ENCODE measurements around the gene HDAC10. TPM values are rescaled to one million over a fixed set of nuclear protein-coding genes. Genes with fewer than 3 reads are reported as not detected.

The HDAC10 gene
- total RNA-seq, 4 donors from 2014 or later = 43.1 to 93.7 (median 56.2) TPM

DNA sequence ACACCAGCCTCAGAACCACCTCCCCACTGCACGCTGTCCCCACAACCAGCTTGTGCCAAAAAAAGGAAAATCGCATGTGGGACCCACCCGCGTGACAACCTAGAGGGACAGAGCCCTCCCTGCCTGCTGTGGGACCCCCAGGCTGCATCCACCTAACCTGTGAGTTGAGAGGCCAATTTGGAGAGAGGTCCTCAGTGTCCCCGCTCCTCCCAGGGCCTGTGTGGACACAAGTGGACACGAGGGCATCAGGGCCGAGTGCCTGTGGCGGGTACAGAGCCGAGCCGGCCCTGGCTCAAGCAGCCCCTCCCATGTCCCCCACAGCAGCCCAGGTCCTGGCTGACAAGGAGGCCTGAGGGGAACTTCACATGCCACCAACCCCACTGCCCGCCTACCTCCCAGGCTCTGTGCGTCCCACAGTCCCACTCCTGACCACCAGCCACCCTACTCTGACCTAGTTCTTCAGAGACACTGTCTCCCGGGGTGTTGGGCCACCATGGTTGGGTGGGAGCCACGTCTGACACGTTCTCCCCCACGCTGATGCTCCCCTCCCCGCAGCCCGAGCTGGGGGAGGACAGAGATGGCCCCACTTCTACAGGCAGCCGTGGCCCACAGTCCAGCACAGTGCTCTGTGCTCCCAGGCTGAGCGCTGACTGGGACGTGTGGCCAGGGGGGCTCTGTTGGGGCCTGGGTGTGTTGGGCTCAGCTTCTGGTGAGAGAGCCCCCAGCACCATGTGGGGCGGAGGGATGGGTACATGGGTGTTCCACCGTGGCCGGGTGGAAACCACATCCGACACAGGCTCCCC, 31.1 kb downstream of the HDAC10 start:
- Histone ChIP-seq H3K4me1 (peaks cover 11% of the 10 kb centered on the region), H3K9me3 (no peaks in the 10 kb centered on the region), H3K27ac (no peak overlapping the region), H3K4me3 (no peak overlapping the region), H3K27me3 (no peaks in the 10 kb centered on the region), H3K36me3 (peaks cover 91% of the 10 kb centered on the region)
- TF ChIP-seq EP300 (IDR thresholded peaks at IDR 0.05) (no peak), POLR2A (IDR thresholded peaks at IDR 0.05) (no peak), POLR2AphosphoS5 (IDR thresholded peaks at IDR 0.05) (no peak), CTCF (IDR thresholded peaks at IDR 0.05) (no peak)
- WGBS = 100% methylated on average over 2 of the region's 25 CpGs
- DNase-seq (ENCODE audit: low spot score in 2 of 2) = no peak

DNA sequence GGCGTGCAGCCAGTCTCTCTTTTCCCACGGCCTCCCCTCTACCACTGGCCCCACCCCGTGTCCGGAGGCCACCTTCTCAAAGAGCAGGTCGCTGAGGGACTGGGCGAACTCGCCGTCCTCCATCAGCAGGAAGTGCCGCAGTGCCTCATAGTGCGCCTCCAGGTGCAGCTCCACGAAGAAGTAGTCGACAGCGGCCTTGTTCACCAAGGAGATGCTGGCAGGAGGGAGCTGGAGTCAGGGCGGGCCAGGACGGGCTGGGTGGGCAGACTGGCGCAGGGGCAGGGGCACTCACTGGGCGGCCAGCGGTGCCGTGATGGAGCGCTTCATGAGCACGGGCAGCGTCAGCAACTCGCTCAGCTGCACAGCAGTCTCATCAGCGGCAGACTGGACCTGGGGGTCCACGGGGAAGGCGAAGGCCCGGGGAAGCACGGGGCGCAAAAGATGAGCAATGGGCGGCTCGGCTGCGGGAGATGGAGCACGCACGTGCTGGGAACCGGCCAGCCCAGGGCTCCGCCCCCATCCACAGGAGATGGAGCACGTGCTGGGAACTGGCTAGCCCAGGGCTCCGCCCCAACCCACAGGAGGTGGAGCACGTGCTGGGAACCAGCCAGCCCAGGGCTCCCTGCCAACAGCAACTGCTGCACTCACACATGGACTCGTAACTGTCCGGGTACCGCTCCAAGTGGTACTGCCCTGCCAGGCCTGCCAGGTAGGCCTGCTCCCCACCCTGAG, 31.9 kb downstream of the HDAC10 start:
- WGBS = 77% methylated on average over 36 of the region's 42 CpGs
- Histone ChIP-seq H3K4me3 (no peak overlapping the region), H3K4me1 (peaks cover 11% of the 10 kb centered on the region), H3K27me3 (no peaks in the 10 kb centered on the region), H3K27ac (no peak overlapping the region), H3K36me3 (peaks cover 83% of the 10 kb centered on the region), H3K9me3 (no peaks in the 10 kb centered on the region)
- DNase-seq (ENCODE audit: low spot score in 2 of 2) = peak in 1 of 2 donors; percentile 91
- TF ChIP-seq POLR2A (IDR thresholded peaks at IDR 0.05) (no peak), POLR2AphosphoS5 (IDR thresholded peaks at IDR 0.05) (peak in 1 of 3 donors; percentile 50)

DNA sequence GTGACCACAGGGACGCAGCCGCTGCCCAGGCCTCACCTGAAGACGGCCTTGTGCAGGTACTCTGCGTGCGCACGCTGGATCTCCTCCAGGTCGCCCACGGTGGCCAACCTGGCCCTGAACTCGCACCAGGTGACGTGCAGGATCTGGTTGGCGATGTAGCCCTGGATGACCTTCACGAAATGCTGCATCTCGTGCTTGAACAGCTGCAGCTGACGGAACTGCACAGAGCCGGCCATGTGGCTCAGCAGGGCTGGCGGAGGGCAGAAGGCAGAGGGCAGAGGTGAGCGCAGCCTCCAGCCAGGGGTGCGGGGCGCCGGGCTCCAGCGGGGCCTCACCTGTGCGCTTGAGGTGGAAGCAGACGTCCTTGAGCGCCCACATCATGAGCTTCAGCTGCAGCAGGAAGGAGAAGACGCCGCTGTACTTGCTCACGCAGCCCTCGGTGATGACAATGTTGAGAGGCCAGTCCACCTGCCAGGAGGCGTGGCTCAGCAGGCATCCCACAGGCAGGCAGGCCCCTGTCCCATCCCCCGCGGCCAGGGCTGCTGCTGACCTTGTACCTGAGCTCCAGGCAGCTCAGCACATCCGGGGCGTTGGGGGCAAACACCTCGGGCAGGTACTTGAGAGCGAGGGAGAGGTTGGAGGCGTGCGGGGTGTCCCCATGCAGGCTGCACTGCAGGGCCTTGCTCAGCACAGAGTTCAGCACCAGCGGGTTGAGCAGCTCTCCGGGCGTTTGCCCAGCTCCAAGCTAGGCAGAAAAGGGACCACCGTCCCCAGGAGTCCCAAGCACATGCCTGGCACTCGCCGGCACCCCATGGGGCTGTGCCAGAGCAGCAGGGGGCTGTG, 32.7 kb downstream of the HDAC10 start:
- 94% methylated on average over 28 of the region's 43 CpGs for WGBS
- Histone ChIP-seq H3K36me3 (peaks cover 80% of the 10 kb centered on the region), H3K27ac (no peak overlapping the region), H3K4me1 (peaks cover 11% of the 10 kb centered on the region), H3K27me3 (no peaks in the 10 kb centered on the region), H3K4me3 (no peak overlapping the region), H3K9me3 (no peaks in the 10 kb centered on the region)
- no peak for DNase-seq (ENCODE audit: low spot score in 2 of 2)
- TF ChIP-seq EP300 (IDR thresholded peaks at IDR 0.05) (no peak), POLR2A (IDR thresholded peaks at IDR 0.05) (no peak), POLR2AphosphoS5 (IDR thresholded peaks at IDR 0.05) (no peak), CTCF (IDR thresholded peaks at IDR 0.05) (no peak)

GRCh38 chr22:50217543-50218152, 33.4 kb downstream of the HDAC10 start:
- Histone ChIP-seq H3K9me3 (no peaks in the 10 kb centered on the region), H3K27ac (no peak overlapping the region), H3K4me1 (peaks cover 11% of the 10 kb centered on the region), H3K36me3 (peaks cover 80% of the 10 kb centered on the region), H3K27me3 (no peaks in the 10 kb centered on the region), H3K4me3 (no peak overlapping the region)
- DNase-seq (ENCODE audit: low spot score in 2 of 2) = no peak
- WGBS = 93% methylated on average over 7 of the region's 21 CpGs
- no peak for TF ChIP-seq POLR2AphosphoS5 (IDR thresholded peaks at IDR 0.05)
- TF ChIP-seq CTCF (IDR thresholded peaks at IDR 0.05) = no peak
- TF ChIP-seq POLR2A (IDR thresholded peaks at IDR 0.05) = no peak
- TF ChIP-seq EP300 (IDR thresholded peaks at IDR 0.05) = no peak

Measured in suprapubic skin (tissue), 4 donors.